Panc1 (cell line): ENCODE data around the gene GALNTL6. TPM values are rescaled to one million over a fixed set of nuclear protein-coding genes. Genes with fewer than 3 reads are reported as not detected.

ENCODE experiments used
- ATAC-seq: fragments of 200-7000 bp; cut with Tn5 transposase; 2 replicates; pipeline ENCODE4 v1.9.1; 2020; ENCODE audit warnings: mild to moderate bottlenecking, moderate library complexity
- BruUV-seq: library from RNA; stranded (reverse); fragments of 400-500 nt; replicated peaks from 2 replicates; lab custom pipeline; 2021; lab: Mats Ljungman, UMichigan
- CTCF ChIA-PET: fragments of 300-600 bp; sonication (Branson Sonifier 250); formaldehyde crosslinking; loops from one replicate; lab custom pipeline; 2022; ENCODE audit warnings: antibody characterized with exemption; lab: Charles Lee
- POLR2A ChIA-PET: fragments of 300-600 bp; sonication (Branson Sonifier 250); formaldehyde crosslinking; loops from one replicate; lab custom pipeline; 2022; ENCODE audit warnings: antibody characterized with exemption; lab: Charles Lee
- DNase-seq: peaks from one replicate; pipeline ENCODE4 v3.0.0-alpha.2; 2010; ENCODE audit warnings: low read depth, low spot score
- H3K27ac ChIP-seq: 2 replicates; pipeline ENCODE4 v1.5.1; 2011; ENCODE audit warnings: mild to moderate bottlenecking, low read length, inconsistent platforms
- H3K27me3 ChIP-seq: fragments of 200-500 bp; sonication (Bioruptor generic); 2 replicates; pipeline ENCODE4 v1.6.0; 2014; ENCODE audit warnings: low read length, inconsistent platforms; ENCODE audit not compliant: control insufficient read depth, insufficient read depth
- H3K36me3 ChIP-seq: fragments of 200-500 bp; sonication (Bioruptor generic); 2 replicates; pipeline ENCODE4 v1.5.1; 2014; ENCODE audit warnings: inconsistent platforms, mild to moderate bottlenecking, low read length, moderate library complexity; ENCODE audit not compliant: control insufficient read depth, insufficient read depth
- H3K4me1 ChIP-seq: 2 replicates; pipeline ENCODE4 v1.5.1; 2011; ENCODE audit warnings: inconsistent platforms, mild to moderate bottlenecking, low read length, moderate library complexity; ENCODE audit not compliant: control insufficient read depth, insufficient read depth
- H3K4me3 ChIP-seq, 2 experiments: 2 replicates each; pipeline ENCODE4 v1.5.1; 2011 to 2012; ENCODE audit warnings: low read depth in 2 of 2, low read length in 2 of 2, mild to moderate bottlenecking in 2 of 2, inconsistent platforms in 1 of 2, moderate library complexity in 1 of 2
- H3K9me3 ChIP-seq: fragments of 200-500 bp; sonication (Bioruptor generic); 2 replicates; pipeline ENCODE4 v1.5.1; 2014; ENCODE audit warnings: low read depth, mild to moderate bottlenecking, inconsistent platforms, low read length, moderate library complexity; ENCODE audit not compliant: control insufficient read depth, insufficient read depth
- CTCF ChIP-seq: fragments of 450-650 bp; IDR thresholded peaks from 2 replicates; pipeline ENCODE4 v1.5.1; 2017; ENCODE audit warnings: mild to moderate bottlenecking
- POLR2AphosphoS5 ChIP-seq: IDR thresholded peaks from 2 replicates; pipeline ENCODE4 v1.6.1; 2012; ENCODE audit warnings: mild to moderate bottlenecking, low read depth, low read length, moderate library complexity
- SIN3A ChIP-seq: IDR thresholded peaks from 2 replicates; pipeline ENCODE4 v1.6.1; 2012; ENCODE audit warnings: low read depth, mild to moderate bottlenecking, low read length, moderate library complexity, borderline replicate concordance; ENCODE audit not compliant: insufficient read depth
- TCF7L2 ChIP-seq: IDR thresholded peaks from 2 replicates; pipeline ENCODE4 v1.6.1; 2011; ENCODE audit warnings: mild to moderate bottlenecking, low read depth, low read length, inconsistent platforms
- in situ Hi-C: cut with HindIII; loops from 2 replicates; pipeline ENCODE4 v1.10.0; 2016; ENCODE audit warnings: low sequenced_read_pairs, low pct_unique_long_range_greater_than_20kb
- intact Hi-C: fragments of 100-400 bp; cut with micrococcal nuclease; formaldehyde crosslinking; loops from one replicate; pipeline ENCODE4 v1.10.0; 2022; ENCODE audit not compliant: unreplicated experiment
- total RNA-seq: library from RNA; stranded (reverse); gene quantifications from one replicate; pipeline ENCODE4 v1.2.1, GENCODE V29; 2021; ENCODE audit not compliant: unreplicated experiment
- TF ChIP-seq, protein P1 (sequence below), 2 experiments: IDR thresholded peaks; 2 replicates each; pipeline ENCODE4 v1.6.1; 2011 to 2012; ENCODE audit warnings: low read depth in 2 of 2, control low read depth in 1 of 2, low read length in 1 of 2, mild to moderate bottlenecking in 1 of 2, moderate library complexity in 1 of 2; ENCODE audit not compliant: insufficient read depth in 1 of 2

Gene GALNTL6
- total RNA-seq, 1 experiment from 2014 or later, result not detected

DNA sequence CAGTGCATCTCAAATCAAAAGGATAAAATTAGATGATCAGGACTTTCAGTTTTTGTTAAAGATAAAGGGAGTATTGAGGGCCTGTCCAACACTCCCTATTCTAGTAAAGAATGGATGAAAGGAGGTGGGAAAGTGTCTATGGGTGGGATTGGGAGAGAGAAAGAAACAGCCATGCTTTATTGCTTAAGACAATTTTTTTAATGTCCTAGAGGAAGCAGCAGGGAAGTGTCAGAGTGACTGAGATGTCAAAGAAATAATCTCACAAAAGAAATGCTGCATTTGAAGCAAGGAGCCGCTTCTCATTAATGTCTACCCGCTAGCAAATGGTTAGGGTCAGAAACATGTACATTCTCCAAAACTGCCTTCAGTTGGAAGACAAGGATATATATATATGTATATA lies 1238.0 kb downstream of the GALNTL6 start:
- ATAC-seq (no peak), DNase-seq (no peak)
- ChIA-PET POLR2A (no interaction called here), CTCF (no interaction called here)
- H3K36me3 ChIP-seq, result no peaks in the 10 kb centered on the region
- intact Hi-C loops (no loop called here), in situ Hi-C loops (no loop called here)
- H3K4me1 ChIP-seq, result peaks cover 4% of the 10 kb centered on the region; the same call in 1 of the 2 replicates
- H3K4me3 ChIP-seq, result no peak overlapping the region
- H3K27me3 ChIP-seq, result no peaks in the 10 kb centered on the region
- no TSS peak for BruUV-seq
- TF ChIP-seq TCF7L2, result no peak
- TF ChIP-seq POLR2AphosphoS5, result no peak
- TF ChIP-seq SIN3A, result no peak
- TF ChIP-seq CTCF, result no peak
- TF ChIP-seq, protein P1, sequence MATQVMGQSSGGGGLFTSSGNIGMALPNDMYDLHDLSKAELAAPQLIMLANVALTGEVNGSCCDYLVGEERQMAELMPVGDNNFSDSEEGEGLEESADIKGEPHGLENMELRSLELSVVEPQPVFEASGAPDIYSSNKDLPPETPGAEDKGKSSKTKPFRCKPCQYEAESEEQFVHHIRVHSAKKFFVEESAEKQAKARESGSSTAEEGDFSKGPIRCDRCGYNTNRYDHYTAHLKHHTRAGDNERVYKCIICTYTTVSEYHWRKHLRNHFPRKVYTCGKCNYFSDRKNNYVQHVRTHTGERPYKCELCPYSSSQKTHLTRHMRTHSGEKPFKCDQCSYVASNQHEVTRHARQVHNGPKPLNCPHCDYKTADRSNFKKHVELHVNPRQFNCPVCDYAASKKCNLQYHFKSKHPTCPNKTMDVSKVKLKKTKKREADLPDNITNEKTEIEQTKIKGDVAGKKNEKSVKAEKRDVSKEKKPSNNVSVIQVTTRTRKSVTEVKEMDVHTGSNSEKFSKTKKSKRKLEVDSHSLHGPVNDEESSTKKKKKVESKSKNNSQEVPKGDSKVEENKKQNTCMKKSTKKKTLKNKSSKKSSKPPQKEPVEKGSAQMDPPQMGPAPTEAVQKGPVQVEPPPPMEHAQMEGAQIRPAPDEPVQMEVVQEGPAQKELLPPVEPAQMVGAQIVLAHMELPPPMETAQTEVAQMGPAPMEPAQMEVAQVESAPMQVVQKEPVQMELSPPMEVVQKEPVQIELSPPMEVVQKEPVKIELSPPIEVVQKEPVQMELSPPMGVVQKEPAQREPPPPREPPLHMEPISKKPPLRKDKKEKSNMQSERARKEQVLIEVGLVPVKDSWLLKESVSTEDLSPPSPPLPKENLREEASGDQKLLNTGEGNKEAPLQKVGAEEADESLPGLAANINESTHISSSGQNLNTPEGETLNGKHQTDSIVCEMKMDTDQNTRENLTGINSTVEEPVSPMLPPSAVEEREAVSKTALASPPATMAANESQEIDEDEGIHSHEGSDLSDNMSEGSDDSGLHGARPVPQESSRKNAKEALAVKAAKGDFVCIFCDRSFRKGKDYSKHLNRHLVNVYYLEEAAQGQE (IDR thresholded peaks at IDR 0.05; ENCODE audit: insufficient read depth in 1 of 2, low read depth in 2 of 2, low read length in 1 of 2), result no peak
- H3K27ac ChIP-seq, result no peak overlapping the region; the same call in 1 of the 2 replicates
- H3K9me3 ChIP-seq, result no peaks in the 10 kb centered on the region

GRCh38 chr4:173051716-173052115 lies 1238.5 kb downstream of the GALNTL6 start:
- intact Hi-C loops, result no loop called here
- TF ChIP-seq TCF7L2 (no peak), CTCF (no peak), POLR2AphosphoS5 (no peak), SIN3A (no peak)
- TF ChIP-seq, protein P1 (IDR thresholded peaks at IDR 0.05; ENCODE audit: insufficient read depth in 1 of 2, low read depth in 2 of 2, low read length in 1 of 2), result no peak
- H3K27me3 ChIP-seq, result no peaks in the 10 kb centered on the region

More at GRCh38 chr4:173051716-173052115, 1238.5 kb downstream of the GALNTL6 start:
- no peak overlapping the region for H3K27ac ChIP-seq
- H3K4me1 ChIP-seq, result peaks cover 4% of the 10 kb centered on the region
- ChIA-PET CTCF (no interaction called here), POLR2A (no interaction called here)
- no peak overlapping the region for H3K4me3 ChIP-seq
- no peaks in the 10 kb centered on the region for H3K9me3 ChIP-seq
- ATAC-seq (no peak), DNase-seq (no peak)
- BruUV-seq, result no TSS peak
- in situ Hi-C loops, result no loop called here
- no peaks in the 10 kb centered on the region for H3K36me3 ChIP-seq
